AG10803 (cell line): Measurements from ENCODE around the gene IPO9.

ENCODE experiments used
- DNase-seq: peaks from one replicate; pipeline ENCODE4 v3.0.0; 2010; ENCODE audit warnings: low read depth
- H3K4me3 ChIP-seq: 2 replicates; pipeline ENCODE4 v1.5.1; 2011; ENCODE audit warnings: mild to moderate bottlenecking, low read length, control low read depth
- TF ChIP-seq, protein P1 (sequence below): conservative IDR thresholded peaks from 2 replicates; pipeline ENCODE4 v1.5.1; 2011; ENCODE audit warnings: mild to moderate bottlenecking, low read length, control low read depth, inconsistent platforms

The IPO9 gene

DNA sequence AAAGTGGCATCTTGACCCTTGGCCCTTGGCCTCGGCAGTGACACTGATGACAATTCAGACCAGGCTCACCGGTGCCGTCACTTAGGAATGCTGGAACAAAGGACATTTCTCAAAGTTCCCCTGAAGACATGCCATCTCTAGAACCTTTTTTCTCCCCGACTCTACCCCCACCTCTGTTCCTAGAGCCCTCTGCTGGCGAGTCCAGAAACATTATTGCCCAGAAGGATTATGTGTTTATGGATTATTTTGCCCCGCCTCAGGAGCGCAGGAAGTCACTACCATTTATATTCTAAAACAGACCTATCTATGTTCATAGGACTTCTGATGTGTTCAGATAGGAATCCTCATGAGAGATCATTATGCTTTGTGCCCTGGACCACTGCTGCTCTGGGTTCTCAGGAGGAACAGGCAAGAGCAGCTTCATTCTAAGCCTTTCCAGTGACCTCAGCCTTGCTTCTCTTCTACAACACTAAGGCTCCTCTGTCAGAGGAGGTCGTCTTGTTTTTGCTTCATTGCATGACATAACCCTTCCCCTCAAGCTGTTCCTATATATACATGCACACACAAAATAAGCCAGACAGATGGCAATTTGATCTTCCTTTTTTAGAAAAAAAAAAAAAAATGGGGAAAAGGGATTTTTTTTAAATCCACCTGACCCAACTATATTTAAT is 47.3 kb downstream of the IPO9 start:
- no peak for DNase-seq
- H3K4me3 ChIP-seq = no peak overlapping the region
- TF ChIP-seq, protein P1, sequence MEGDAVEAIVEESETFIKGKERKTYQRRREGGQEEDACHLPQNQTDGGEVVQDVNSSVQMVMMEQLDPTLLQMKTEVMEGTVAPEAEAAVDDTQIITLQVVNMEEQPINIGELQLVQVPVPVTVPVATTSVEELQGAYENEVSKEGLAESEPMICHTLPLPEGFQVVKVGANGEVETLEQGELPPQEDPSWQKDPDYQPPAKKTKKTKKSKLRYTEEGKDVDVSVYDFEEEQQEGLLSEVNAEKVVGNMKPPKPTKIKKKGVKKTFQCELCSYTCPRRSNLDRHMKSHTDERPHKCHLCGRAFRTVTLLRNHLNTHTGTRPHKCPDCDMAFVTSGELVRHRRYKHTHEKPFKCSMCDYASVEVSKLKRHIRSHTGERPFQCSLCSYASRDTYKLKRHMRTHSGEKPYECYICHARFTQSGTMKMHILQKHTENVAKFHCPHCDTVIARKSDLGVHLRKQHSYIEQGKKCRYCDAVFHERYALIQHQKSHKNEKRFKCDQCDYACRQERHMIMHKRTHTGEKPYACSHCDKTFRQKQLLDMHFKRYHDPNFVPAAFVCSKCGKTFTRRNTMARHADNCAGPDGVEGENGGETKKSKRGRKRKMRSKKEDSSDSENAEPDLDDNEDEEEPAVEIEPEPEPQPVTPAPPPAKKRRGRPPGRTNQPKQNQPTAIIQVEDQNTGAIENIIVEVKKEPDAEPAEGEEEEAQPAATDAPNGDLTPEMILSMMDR = peak; percentile 53

DNA sequence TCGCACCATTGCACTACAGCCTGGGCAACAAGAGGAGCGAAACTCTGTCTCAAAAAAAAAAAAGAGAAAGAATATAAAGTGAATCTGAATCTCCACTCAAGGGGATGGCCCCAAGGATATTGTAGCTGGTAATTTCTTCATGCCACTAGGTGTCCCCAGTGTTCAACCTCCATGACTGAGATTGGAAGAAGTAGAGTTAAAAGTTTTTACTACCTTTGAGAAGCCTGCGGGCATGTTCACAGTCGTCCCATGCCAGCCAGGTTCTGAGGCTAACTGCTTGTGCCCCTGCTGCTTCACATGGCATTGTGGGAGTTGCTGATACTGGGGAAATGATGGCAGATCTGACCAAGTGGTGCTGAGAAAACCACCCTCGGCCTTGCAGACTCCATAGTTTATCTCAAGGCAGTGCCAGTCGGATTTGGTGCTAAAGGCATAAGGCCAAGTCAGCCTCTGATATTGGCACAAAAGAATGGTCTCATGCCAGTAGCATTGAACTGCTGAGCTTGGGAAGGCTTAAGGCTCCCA is 49.0 kb downstream of the IPO9 start:
- TF ChIP-seq, protein P1 = peak; percentile 78
- H3K4me3 ChIP-seq = no peak overlapping the region
- peak; percentile 58 for DNase-seq

DNA sequence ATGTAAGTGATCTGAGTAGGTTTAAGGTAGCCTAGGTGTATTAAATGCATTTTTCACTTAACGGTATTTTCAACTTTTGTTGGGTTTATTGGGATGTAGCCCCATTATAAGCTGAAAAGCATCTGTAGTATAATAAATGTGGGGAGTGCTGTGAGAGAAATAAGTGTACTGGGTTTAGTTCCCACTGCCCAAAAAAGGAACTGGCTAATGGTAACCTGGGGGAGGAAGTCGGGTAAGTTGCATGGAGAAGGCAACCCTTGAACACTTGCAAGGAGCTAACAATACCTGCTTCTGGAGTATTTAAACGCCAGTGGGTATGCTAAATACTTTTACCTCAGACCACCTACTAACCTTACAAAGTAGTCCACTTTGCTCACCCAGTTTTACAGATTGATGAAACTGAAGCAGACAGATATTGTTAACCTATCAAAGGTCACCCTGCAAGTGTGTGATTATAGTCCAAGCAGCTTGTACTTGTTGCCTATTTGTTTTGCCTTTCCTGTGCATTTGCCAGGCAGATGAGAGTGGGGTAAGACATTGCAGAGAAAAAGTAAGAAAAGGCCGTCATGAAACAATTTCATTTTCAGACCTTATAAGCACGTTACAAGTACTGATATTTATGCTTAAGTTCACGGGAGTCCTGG is 52.1 kb downstream of the IPO9 start:
- H3K4me3 ChIP-seq = no peak overlapping the region
- TF ChIP-seq, protein P1 = no peak
- DNase-seq = no peak

- TF ChIP-seq, protein P1 = no peak
Measured at GRCh38 chr1:201881617-201882016, 52.7 kb downstream of the IPO9 start.

DNA sequence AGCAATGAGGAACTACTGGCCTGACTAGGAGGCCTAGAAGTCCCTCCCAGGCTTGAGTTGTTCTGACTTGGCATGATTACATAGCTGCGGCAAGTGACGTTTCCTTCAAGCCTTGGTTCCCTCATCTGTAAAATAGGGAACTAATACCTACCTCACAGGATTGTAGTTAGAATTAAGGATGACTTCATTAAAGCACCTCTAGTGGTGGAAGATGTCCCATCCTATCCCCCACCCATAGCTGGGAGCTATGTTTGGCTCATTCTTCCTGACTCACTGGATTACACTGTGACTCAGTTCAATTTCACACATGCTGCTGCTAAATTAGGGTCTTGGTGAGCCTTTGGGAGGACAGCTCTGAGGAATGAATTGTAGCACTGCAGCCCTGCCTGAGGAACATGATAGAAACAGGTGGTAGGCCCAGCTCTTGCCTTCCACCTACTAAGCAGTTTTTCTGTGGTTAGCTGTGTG is 53.7 kb downstream of the IPO9 start:
- H3K4me3 ChIP-seq = no peak overlapping the region
- TF ChIP-seq, protein P1 = peak; percentile 50
- peak; percentile 76 for DNase-seq

More at GRCh38 chr1:201881617-201882016, 52.7 kb downstream of the IPO9 start:
- no peak for DNase-seq
- no peak overlapping the region for H3K4me3 ChIP-seq

DNA sequence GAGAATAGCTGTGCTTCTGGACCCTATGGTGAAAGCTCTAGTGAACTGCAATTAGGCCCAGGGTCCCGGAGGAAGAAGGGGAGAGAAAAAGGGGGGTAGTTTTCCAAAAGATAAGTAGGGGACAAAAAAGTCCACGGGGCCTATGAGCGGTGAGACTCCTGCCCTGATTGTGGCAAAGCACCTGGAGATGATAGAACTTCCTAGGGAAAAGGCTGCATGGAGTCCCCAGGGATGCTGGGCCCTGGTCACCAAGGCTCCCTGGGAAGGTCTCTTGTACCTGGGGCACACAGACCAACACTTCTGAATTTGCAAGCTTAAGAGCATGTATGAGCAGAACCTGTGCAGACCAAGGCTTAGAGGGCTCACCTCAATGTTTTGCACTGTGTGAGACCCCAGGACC is 54.3 kb downstream of the IPO9 start:
- TF ChIP-seq, protein P1 = no peak
- H3K4me3 ChIP-seq = no peak overlapping the region
- no peak for DNase-seq

DNA sequence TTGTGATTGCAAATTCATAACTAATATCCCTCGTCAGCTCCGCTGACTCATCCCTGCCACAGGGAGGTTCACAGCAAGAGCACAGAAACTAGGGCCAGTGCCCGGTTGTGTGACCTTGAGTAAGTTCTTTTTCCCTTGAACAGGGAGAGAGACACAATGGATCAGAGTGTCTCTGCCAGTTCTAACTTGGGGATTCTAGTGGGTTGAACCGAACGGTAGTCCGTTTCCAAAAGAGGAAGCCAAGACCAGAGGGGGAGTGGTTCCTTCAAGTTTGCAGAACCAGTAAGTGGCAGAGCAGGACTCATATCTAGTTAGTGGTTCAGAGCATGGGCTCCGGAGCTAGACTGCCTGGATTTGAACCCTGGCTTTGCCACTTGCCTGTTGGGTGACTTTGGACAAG is 54.8 kb downstream of the IPO9 start:
- H3K4me3 ChIP-seq = no peak overlapping the region
- DNase-seq = peak; percentile 70
- TF ChIP-seq, protein P1 = no peak
